Measurements from ENCODE around the gene KCNH4. TPM values are rescaled to one million over a fixed set of nuclear protein-coding genes. Genes with fewer than 3 reads are reported as not detected.
A peak's percentile ranks its signal among the peaks of the same experiment; 100 is the strongest.

The KCNH4 gene
- total and polyA plus RNA-seq, 2 of the 13 experiments (the other 11 are each of a cell fraction or from before 2014, with no cell fraction given), result 0.01 to 0.09 TPM

DNA sequence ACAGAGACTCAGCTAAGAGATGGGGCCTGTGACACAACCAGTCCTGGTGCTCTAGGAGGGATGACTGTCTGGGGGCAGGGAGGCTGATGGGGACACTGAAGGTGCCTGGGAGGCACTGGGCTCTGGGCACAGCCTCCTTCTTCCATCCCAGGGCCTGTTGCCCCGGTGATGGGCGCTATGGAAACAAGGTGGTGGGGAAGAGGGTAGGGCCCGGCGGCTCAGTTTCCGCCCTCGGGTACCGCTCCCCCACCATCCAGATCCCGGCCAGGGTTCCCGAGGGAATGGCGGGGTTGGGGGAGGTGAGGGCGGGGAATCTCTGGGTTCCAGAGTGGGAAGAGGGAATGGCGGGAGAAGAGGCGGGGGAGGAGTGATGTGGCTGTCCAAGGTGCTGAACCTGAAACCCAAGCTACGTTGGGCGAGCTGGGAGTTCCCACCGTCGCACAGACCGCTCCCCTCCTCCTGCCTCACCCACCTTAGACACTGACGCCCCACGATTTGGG lies 981 bp downstream of the KCNH4 start (continued):
- no peak for TF ChIP-seq SKI (IDR thresholded peaks at IDR 0.05; ENCODE audit: partially characterized antibody)
- TF ChIP-seq PREB (CRISPR knock-in tag; IDR thresholded peaks at IDR 0.05), result 0 out of 2 replicates have a peak, but pooled peaks have one; percentile 74
- no peak for TF ChIP-seq TCF12 (IDR thresholded peaks at IDR 0.05)
- TF ChIP-seq TCF12 (CRISPR knock-in tag; IDR thresholded peaks at IDR 0.05), result no peak
- peak; percentile 46; the same call in 1 of the 2 replicates for TF ChIP-seq ZNF362 (CRISPR knock-in tag; IDR thresholded peaks at IDR 0.05; ENCODE audit: borderline replicate concordance)
- TF ChIP-seq GTF2F1 (IDR thresholded peaks at IDR 0.05; ENCODE audit: low read length), result no peak
- no peak; the same call in 1 of the 2 replicates for TF ChIP-seq NFATC3 (CRISPR knock-in tag; IDR thresholded peaks at IDR 0.05)
- TF ChIP-seq NRL (CRISPR knock-in tag; IDR thresholded peaks at IDR 0.05; ENCODE audit: borderline replicate concordance), result peak; percentile 36; the same call in 1 of the 2 replicates
- TF ChIP-seq, protein P1, sequence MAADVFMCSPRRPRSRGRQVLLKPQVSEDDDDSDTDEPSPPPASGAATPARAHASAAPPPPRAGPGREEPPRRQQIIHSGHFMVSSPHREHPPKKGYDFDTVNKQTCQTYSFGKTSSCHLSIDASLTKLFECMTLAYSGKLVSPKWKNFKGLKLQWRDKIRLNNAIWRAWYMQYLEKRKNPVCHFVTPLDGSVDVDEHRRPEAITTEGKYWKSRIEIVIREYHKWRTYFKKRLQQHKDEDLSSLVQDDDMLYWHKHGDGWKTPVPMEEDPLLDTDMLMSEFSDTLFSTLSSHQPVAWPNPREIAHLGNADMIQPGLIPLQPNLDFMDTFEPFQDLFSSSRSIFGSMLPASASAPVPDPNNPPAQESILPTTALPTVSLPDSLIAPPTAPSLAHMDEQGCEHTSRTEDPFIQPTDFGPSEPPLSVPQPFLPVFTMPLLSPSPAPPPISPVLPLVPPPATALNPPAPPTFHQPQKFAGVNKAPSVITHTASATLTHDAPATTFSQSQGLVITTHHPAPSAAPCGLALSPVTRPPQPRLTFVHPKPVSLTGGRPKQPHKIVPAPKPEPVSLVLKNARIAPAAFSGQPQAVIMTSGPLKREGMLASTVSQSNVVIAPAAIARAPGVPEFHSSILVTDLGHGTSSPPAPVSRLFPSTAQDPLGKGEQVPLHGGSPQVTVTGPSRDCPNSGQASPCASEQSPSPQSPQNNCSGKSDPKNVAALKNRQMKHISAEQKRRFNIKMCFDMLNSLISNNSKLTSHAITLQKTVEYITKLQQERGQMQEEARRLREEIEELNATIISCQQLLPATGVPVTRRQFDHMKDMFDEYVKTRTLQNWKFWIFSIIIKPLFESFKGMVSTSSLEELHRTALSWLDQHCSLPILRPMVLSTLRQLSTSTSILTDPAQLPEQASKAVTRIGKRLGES (CRISPR knock-in tag; IDR thresholded peaks at IDR 0.05; ENCODE audit: borderline replicate concordance), result peak; percentile 94
- TF ChIP-seq, protein P2, sequence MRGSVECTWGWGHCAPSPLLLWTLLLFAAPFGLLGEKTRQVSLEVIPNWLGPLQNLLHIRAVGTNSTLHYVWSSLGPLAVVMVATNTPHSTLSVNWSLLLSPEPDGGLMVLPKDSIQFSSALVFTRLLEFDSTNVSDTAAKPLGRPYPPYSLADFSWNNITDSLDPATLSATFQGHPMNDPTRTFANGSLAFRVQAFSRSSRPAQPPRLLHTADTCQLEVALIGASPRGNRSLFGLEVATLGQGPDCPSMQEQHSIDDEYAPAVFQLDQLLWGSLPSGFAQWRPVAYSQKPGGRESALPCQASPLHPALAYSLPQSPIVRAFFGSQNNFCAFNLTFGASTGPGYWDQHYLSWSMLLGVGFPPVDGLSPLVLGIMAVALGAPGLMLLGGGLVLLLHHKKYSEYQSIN (CRISPR knock-in tag; IDR thresholded peaks at IDR 0.05; ENCODE audit: borderline replicate concordance), result no peak
- peak; percentile 41; the same call in 1 of the 2 replicates for TF ChIP-seq HMG20B (CRISPR knock-in tag; conservative IDR thresholded peaks at IDR 0.05)
- TF ChIP-seq ARID2 (CRISPR knock-in tag; IDR thresholded peaks at IDR 0.05; ENCODE audit: borderline replicate concordance), result no peak
- TF ChIP-seq ZFP41 (CRISPR knock-in tag; IDR thresholded peaks at IDR 0.05; ENCODE audit: borderline replicate concordance), result no peak
- no peak for TF ChIP-seq TERF1 (CRISPR knock-in tag; IDR thresholded peaks at IDR 0.05)
- no peak for TF ChIP-seq ZBTB2 (CRISPR knock-in tag; IDR thresholded peaks at IDR 0.05; ENCODE audit: low read depth)
- TF ChIP-seq ZNF552 (CRISPR knock-in tag; IDR thresholded peaks at IDR 0.05; ENCODE audit: borderline replicate concordance), result 0 out of 2 replicates have a peak, but pooled peaks have one; percentile 50
- peak; percentile 51; the same call in 1 of the 2 replicates for TF ChIP-seq ZNF710 (CRISPR knock-in tag; IDR thresholded peaks at IDR 0.05; ENCODE audit: borderline replicate concordance)

Measured in HepG2 (cell line).